Panc1 (cell line): ENCODE data around the gene DNAJC13. TPM values are rescaled to one million over a fixed set of nuclear protein-coding genes. Genes with fewer than 3 reads are reported as not detected.

Experiments used
- ATAC-seq: fragments of 200-7000 bp; cut with Tn5 transposase; 2 replicates; pipeline ENCODE4 v1.9.1; 2020; ENCODE audit warnings: mild to moderate bottlenecking, moderate library complexity
- Bru-seq: library from RNA; stranded (reverse); fragments of 400-500 nt; gene quantifications from one replicate; lab custom pipeline; 2021; lab: Mats Ljungman, UMichigan
- BruChase-seq, 2 experiments: library from RNA; stranded (reverse); fragments of 400-500 nt; gene quantifications; one replicate each; lab custom pipeline; 2021; lab: Mats Ljungman, UMichigan
- BruUV-seq: library from RNA; stranded (reverse); fragments of 400-500 nt; replicated peaks from 2 replicates; lab custom pipeline; 2021; lab: Mats Ljungman, UMichigan
- CTCF ChIA-PET: fragments of 300-600 bp; sonication (Branson Sonifier 250); formaldehyde crosslinking; loops from one replicate; lab custom pipeline; 2022; ENCODE audit warnings: antibody characterized with exemption; lab: Charles Lee
- POLR2A ChIA-PET: fragments of 300-600 bp; sonication (Branson Sonifier 250); formaldehyde crosslinking; loops from one replicate; lab custom pipeline; 2022; ENCODE audit warnings: antibody characterized with exemption; lab: Charles Lee
- DNase-seq: peaks from one replicate; pipeline ENCODE4 v3.0.0-alpha.2; 2010; ENCODE audit warnings: low read depth, low spot score
- H3K27ac ChIP-seq: 2 replicates; pipeline ENCODE4 v1.5.1; 2011; ENCODE audit warnings: mild to moderate bottlenecking, low read length, inconsistent platforms
- H3K27me3 ChIP-seq: fragments of 200-500 bp; sonication (Bioruptor generic); 2 replicates; pipeline ENCODE4 v1.6.0; 2014; ENCODE audit warnings: low read length, inconsistent platforms; ENCODE audit not compliant: control insufficient read depth, insufficient read depth
- H3K36me3 ChIP-seq: fragments of 200-500 bp; sonication (Bioruptor generic); 2 replicates; pipeline ENCODE4 v1.5.1; 2014; ENCODE audit warnings: inconsistent platforms, mild to moderate bottlenecking, low read length, moderate library complexity; ENCODE audit not compliant: control insufficient read depth, insufficient read depth
- H3K4me1 ChIP-seq: 2 replicates; pipeline ENCODE4 v1.5.1; 2011; ENCODE audit warnings: inconsistent platforms, mild to moderate bottlenecking, low read length, moderate library complexity; ENCODE audit not compliant: control insufficient read depth, insufficient read depth
- H3K4me3 ChIP-seq, 2 experiments: 2 replicates each; pipeline ENCODE4 v1.5.1; 2011 to 2012; ENCODE audit warnings: low read depth in 2 of 2, low read length in 2 of 2, mild to moderate bottlenecking in 2 of 2, inconsistent platforms in 1 of 2, moderate library complexity in 1 of 2
- H3K9me3 ChIP-seq: fragments of 200-500 bp; sonication (Bioruptor generic); 2 replicates; pipeline ENCODE4 v1.5.1; 2014; ENCODE audit warnings: low read depth, mild to moderate bottlenecking, inconsistent platforms, low read length, moderate library complexity; ENCODE audit not compliant: control insufficient read depth, insufficient read depth
- CTCF ChIP-seq: fragments of 450-650 bp; IDR thresholded peaks from 2 replicates; pipeline ENCODE4 v1.5.1; 2017; ENCODE audit warnings: mild to moderate bottlenecking
- POLR2AphosphoS5 ChIP-seq: IDR thresholded peaks from 2 replicates; pipeline ENCODE4 v1.6.1; 2012; ENCODE audit warnings: mild to moderate bottlenecking, low read depth, low read length, moderate library complexity
- REST ChIP-seq, 2 experiments: IDR thresholded peaks; 2 replicates each; pipeline ENCODE4 v1.6.1; 2011 to 2012; ENCODE audit warnings: low read depth in 2 of 2, control low read depth in 1 of 2, low read length in 1 of 2, mild to moderate bottlenecking in 1 of 2, moderate library complexity in 1 of 2; ENCODE audit not compliant: insufficient read depth in 1 of 2
- SIN3A ChIP-seq: IDR thresholded peaks from 2 replicates; pipeline ENCODE4 v1.6.1; 2012; ENCODE audit warnings: low read depth, mild to moderate bottlenecking, low read length, moderate library complexity, borderline replicate concordance; ENCODE audit not compliant: insufficient read depth
- TCF7L2 ChIP-seq: IDR thresholded peaks from 2 replicates; pipeline ENCODE4 v1.6.1; 2011; ENCODE audit warnings: mild to moderate bottlenecking, low read depth, low read length, inconsistent platforms
- in situ Hi-C: cut with HindIII; loops from 2 replicates; pipeline ENCODE4 v1.10.0; 2016; ENCODE audit warnings: low sequenced_read_pairs, low pct_unique_long_range_greater_than_20kb
- intact Hi-C: fragments of 100-400 bp; cut with micrococcal nuclease; formaldehyde crosslinking; loops from one replicate; pipeline ENCODE4 v1.10.0; 2022; ENCODE audit not compliant: unreplicated experiment
- long read RNA-seq: library from polyadenylated mRNA; unstranded; transcript quantifications from one replicate; pipeline ENCODE4 v2.0.0, GENCODE V29; 2021; ENCODE audit not compliant: unreplicated experiment
- polyA plus RNA-seq: library from polyadenylated mRNA; unstranded; fragments of >200 nt; gene quantifications from one replicate; pipeline ENCODE4 v1.2.1, GENCODE V29; 2012; ENCODE audit warnings: missing spikeins; ENCODE audit not compliant: insufficient read length
- total RNA-seq: library from RNA; stranded (reverse); gene quantifications from one replicate; pipeline ENCODE4 v1.2.1, GENCODE V29; 2021; ENCODE audit not compliant: unreplicated experiment

The DNAJC13 gene
- total RNA-seq (54.2 TPM), Bru-seq, nascent RNA (percentile 92 among the genes with signal in this experiment), BruChase-seq, experiment 1, labeled RNA remaining after a 2-hour chase (percentile 88 among the genes with signal in this experiment), BruChase-seq, experiment 2, labeled RNA remaining after a 6-hour chase (percentile 88 among the genes with signal in this experiment)
- polyA plus RNA-seq = 27.8 TPM
- long read RNA-seq, full-length matches to known transcripts = 6 of 39 reads
- long read RNA-seq, partial matches to known transcripts = 25 of 39 reads
- long read RNA-seq, other reads (novel, unspliced or antisense) = 8 of 39 reads

- H3K36me3 ChIP-seq = peaks cover 2% of the 10 kb centered on the region; the same call in 1 of the 2 replicates
- TF ChIP-seq REST (IDR thresholded peaks at IDR 0.05; ENCODE audit: insufficient read depth in 1 of 2, low read depth in 2 of 2, low read length in 1 of 2) = no peak
- peak; percentile 83; the same call in 1 of the 2 replicates for TF ChIP-seq SIN3A
- no peak for TF ChIP-seq TCF7L2
- peak; percentile 78 for TF ChIP-seq POLR2AphosphoS5
- no peak for TF ChIP-seq CTCF
- no TSS peak for BruUV-seq
- intact Hi-C loops = no loop called here
- DNase-seq = peak; percentile 73
- ChIA-PET CTCF (interaction anchor here (0.9 kb wide), 1 partner anchor 35 kb away, joined by 3 read pairs; no protein-coding TSS in a partner anchor), POLR2A (interaction anchor here (0.6 to 1.0 kb wide), 8 partner anchors 11 to 1709 kb away, joined by 3 to 16 read pairs (median 4); no protein-coding TSS in a partner anchor)
- peak within 1 kb of the TSS; percentile 97 for H3K27ac ChIP-seq
- H3K4me1 ChIP-seq = peaks cover 23% of the 10 kb centered on the region
- in situ Hi-C loops = no loop called here
- H3K27me3 ChIP-seq = peaks cover 3% of the 10 kb centered on the region; the same call in 1 of the 2 replicates
- no peaks in the 10 kb centered on the region for H3K9me3 ChIP-seq
- ATAC-seq = peak; percentile 98
- peak within 1 kb of the TSS; percentile 90 to 99 for H3K4me3 ChIP-seq
Measured at GRCh38 chr3:132416807-132417694, at the start of gene DNAJC13. TSS of gene DNAJC13 (plus strand) at chr3:132417502. CDS start at chr3:132434551, 17,049 bp downstream.

- Histone ChIP-seq H3K27ac (no peak overlapping the region), H3K36me3 (no peaks in the 10 kb centered on the region), H3K4me3 (no peak overlapping the region), H3K4me1 (no peaks in the 10 kb centered on the region), H3K9me3 (no peaks in the 10 kb centered on the region), H3K27me3 (peaks cover 15% of the 10 kb centered on the region; the same call in 1 of the 2 replicates)
- ATAC-seq = no peak
- CTCF ChIA-PET = no interaction called here
- intact Hi-C loops = no loop called here
- BruUV-seq = no TSS peak
- in situ Hi-C loops = no loop called here
- POLR2A ChIA-PET = no interaction called here
- no peak for TF ChIP-seq POLR2AphosphoS5
- TF ChIP-seq REST (IDR thresholded peaks at IDR 0.05; ENCODE audit: insufficient read depth in 1 of 2, low read depth in 2 of 2, low read length in 1 of 2) = no peak
- no peak for TF ChIP-seq SIN3A
- no peak for TF ChIP-seq TCF7L2
- no peak for TF ChIP-seq CTCF
- DNase-seq = no peak
Measured at GRCh38 chr3:132368515-132368914, 48.8 kb upstream of the DNAJC13 start.
